ENCODE results near the gene RPRD1B.

Gene RPRD1B

GRCh38 chr20:38137441-38138037 is 104.0 kb downstream of the RPRD1B start:
- no peak for FAIRE-seq

- no peak for FAIRE-seq
Observed at GRCh38 chr20:38138086-38138778, 104.7 kb downstream of the RPRD1B start.

GRCh38 chr20:38139156-38139912 is 105.8 kb downstream of the RPRD1B start:
- FAIRE-seq: no peak

DNA sequence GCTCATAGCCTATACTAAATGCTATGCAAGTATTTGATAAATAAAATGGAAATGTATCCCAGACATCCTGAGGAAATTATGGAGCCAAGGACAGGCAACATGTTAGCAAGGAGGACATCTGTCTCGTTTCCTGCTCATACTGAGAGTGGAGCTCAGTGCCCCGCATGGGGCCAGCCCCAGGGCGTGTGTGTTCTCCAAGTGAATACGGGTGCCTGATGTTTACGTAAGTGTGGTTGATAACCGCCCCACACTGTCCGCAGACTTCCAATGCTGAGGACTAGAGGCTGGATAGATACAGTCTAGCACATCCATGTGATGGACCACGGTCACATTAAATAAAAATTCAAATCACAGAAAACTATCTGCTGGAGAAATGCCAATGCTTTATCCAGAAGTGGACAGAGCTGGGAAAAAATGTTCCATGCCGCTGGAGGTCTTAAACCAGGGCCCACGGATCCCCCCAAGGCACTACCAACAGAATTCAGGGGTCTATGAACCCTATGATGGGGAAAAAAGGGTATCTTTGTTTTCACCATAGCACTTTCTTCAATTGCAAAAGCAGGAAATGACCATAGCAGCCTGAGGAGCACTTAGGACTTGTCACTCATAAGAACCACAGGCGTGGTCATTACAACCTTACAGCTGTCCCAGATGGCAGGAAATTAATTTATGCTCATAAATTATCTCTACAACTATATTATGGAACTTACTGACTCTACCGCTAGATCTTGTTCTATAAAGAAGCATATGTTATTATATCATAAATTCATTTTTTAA is 106.6 kb downstream of the RPRD1B start:
- no peak for FAIRE-seq

DNA sequence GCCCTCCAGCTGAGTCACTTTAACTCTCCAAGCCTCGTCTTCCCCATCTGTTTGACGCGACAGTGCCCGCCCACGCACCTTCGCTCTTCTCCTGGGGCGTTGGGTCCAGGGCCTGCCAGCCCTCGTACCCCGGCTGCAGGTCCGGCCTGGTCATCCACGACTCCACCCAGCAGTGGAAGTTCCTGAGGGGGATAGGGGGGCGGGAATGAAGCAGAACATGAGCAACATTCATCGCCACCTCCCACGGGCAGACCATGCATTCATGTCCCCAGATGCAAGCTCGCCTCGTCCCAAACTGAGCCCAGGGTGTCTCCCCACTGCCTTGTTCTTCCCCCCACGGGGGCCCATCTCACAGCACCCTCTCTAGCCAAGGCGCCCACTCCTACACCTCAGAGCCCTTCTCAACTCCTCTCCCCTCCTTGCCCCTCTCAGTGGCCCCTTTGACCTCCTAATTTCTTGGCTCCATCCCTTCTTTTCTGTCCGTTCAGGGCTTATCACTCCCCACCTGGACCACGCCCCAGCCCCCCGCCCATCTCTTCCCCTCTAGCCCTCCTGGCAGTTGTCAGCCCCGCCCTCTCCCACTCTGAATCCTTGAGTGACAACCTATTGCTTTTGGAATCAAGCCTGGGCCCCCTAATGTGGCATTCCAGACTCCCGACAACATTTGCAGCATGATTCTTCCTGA is 107.8 kb downstream of the RPRD1B start:
- no peak for FAIRE-seq

Measured in TTC549 (cell line).